Endothelial cell of hepatic sinusoid (primary cell): ENCODE measurements around the gene TAS1R1.

ENCODE experiments used
- in situ Hi-C: cut with HindIII; loops from 2 replicates; pipeline ENCODE4 v1.10.0; 2017; ENCODE audit warnings: low sequenced_read_pairs

The TAS1R1 gene

GRCh38 chr1:6554907-6555778 lies at the start of gene TAS1R1:
Gene TAS1R1, plus strand, starts transcription at chr1:6555307. Its CDS starts 67 bp downstream, at chr1:6555374.
- in situ Hi-C loops: no loop called here

GRCh38 chr1:6505367-6506209 lies 49.5 kb upstream of the TAS1R1 start:
- in situ Hi-C loops: no loop called here

- in situ Hi-C loops: no loop called here
Observed at GRCh38 chr1:6506210-6507036, 48.7 kb upstream of the TAS1R1 start.

- in situ Hi-C loops: no loop called here
Observed at GRCh38 chr1:6507037-6507428, 48.1 kb upstream of the TAS1R1 start.

- in situ Hi-C loops: no loop called here
Observed at GRCh38 chr1:6507461-6507911, 47.6 kb upstream of the TAS1R1 start.

GRCh38 chr1:6508154-6508815 lies 46.8 kb upstream of the TAS1R1 start:
- in situ Hi-C loops: no loop called here

GRCh38 chr1:6508816-6509189 lies 46.3 kb upstream of the TAS1R1 start:
- in situ Hi-C loops: no loop called here

- in situ Hi-C loops: no loop called here
Observed at GRCh38 chr1:6509220-6509918, 45.7 kb upstream of the TAS1R1 start.

- in situ Hi-C loops: no loop called here
Observed at GRCh38 chr1:6509919-6510291, 45.2 kb upstream of the TAS1R1 start.

- in situ Hi-C loops: no loop called here
Observed at GRCh38 chr1:6510493-6510892, 44.6 kb upstream of the TAS1R1 start.

GRCh38 chr1:6511056-6511455 lies 44.1 kb upstream of the TAS1R1 start:
- in situ Hi-C loops: no loop called here

- in situ Hi-C loops: no loop called here
Observed at GRCh38 chr1:6511561-6512244, 43.4 kb upstream of the TAS1R1 start.

GRCh38 chr1:6512245-6512907 lies 42.7 kb upstream of the TAS1R1 start:
- in situ Hi-C loops: no loop called here

GRCh38 chr1:6512908-6513280 lies 42.2 kb upstream of the TAS1R1 start:
- in situ Hi-C loops: no loop called here

- in situ Hi-C loops: no loop called here
Observed at GRCh38 chr1:6513320-6513801, 41.7 kb upstream of the TAS1R1 start.

GRCh38 chr1:6515771-6516170 lies 39.3 kb upstream of the TAS1R1 start:
- in situ Hi-C loops: no loop called here

- in situ Hi-C loops: no loop called here
Observed at GRCh38 chr1:6517435-6517851, 37.7 kb upstream of the TAS1R1 start.

GRCh38 chr1:6519491-6519934 lies 35.6 kb upstream of the TAS1R1 start:
- in situ Hi-C loops: no loop called here
